MCF 10A (cell line): ENCODE measurements around the gene TTC21A. TPM values are rescaled to one million over a fixed set of nuclear protein-coding genes. Genes with fewer than 3 reads are reported as not detected.

ENCODE experiments used
- BruUV-seq: library from RNA; stranded (reverse); fragments of 400-500 nt; replicated peaks from 2 replicates; lab custom pipeline; 2021; lab: Mats Ljungman, UMichigan
- CTCF ChIA-PET: fragments of 300-600 bp; sonication (Branson Sonifier 250); formaldehyde crosslinking; extraction: SDS; loops from one replicate; lab custom pipeline; 2021; ENCODE audit warnings: antibody characterized with exemption, inconsistent platforms; lab: Yijun Ruan, JAX
- POLR2A ChIA-PET: fragments of 300-600, 350-650 bp; sonication (Branson Sonifier 250); formaldehyde crosslinking; extraction: SDS; loops from one replicate; lab custom pipeline; 2020; ENCODE audit warnings: antibody characterized with exemption, inconsistent platforms; lab: Yijun Ruan, JAX
- DNase-seq: peaks from one replicate; pipeline ENCODE4 v3.0.0-alpha.2; 2018; ENCODE audit not compliant: unreplicated experiment
- H3K27ac Mint-ChIP-seq: one replicate; pipeline ENCODE4 v1.8.0; 2022; ENCODE audit warnings: mild to moderate bottlenecking, low read depth, mixed read lengths; ENCODE audit not compliant: unreplicated experiment
- H3K27me3 Mint-ChIP-seq: one replicate; pipeline ENCODE4 v1.8.0; 2022; ENCODE audit warnings: mixed read lengths; ENCODE audit not compliant: insufficient read depth, unreplicated experiment
- H3K36me3 Mint-ChIP-seq: one replicate; pipeline ENCODE4 v1.8.0; 2022; ENCODE audit warnings: mild to moderate bottlenecking, moderate library complexity, mixed read lengths; ENCODE audit not compliant: insufficient read depth, unreplicated experiment
- H3K4me1 Mint-ChIP-seq: one replicate; pipeline ENCODE4 v1.8.0; 2022; ENCODE audit warnings: mixed read lengths; ENCODE audit not compliant: insufficient read depth, unreplicated experiment
- H3K4me3 Mint-ChIP-seq: one replicate; pipeline ENCODE4 v1.8.0; 2022; ENCODE audit warnings: mild to moderate bottlenecking, moderate library complexity, mixed read lengths; ENCODE audit not compliant: unreplicated experiment
- H3K9me3 Mint-ChIP-seq: one replicate; pipeline ENCODE4 v1.8.0; 2022; ENCODE audit warnings: mixed read lengths; ENCODE audit not compliant: unreplicated experiment
- intact Hi-C: fragments of 100-400 bp; cut with micrococcal nuclease; formaldehyde crosslinking; loops from 2 replicates; pipeline ENCODE4 v1.14.1; 2022
- total RNA-seq: library from RNA; stranded (reverse); gene quantifications from 2 replicates; pipeline ENCODE4 v1.2.3, GENCODE V29; 2022
- TF ChIP-seq, protein P1 (sequence below): fragments of 200-600 bp; IDR thresholded peaks from one replicate; pipeline ENCODE4 v1.8.0; 2022; ENCODE audit warnings: antibody characterized with exemption, mild to moderate bottlenecking; ENCODE audit not compliant: unreplicated experiment

TTC21A gene
- total RNA-seq, 1 experiment from 2014 or later = 2.1 TPM

DNA sequence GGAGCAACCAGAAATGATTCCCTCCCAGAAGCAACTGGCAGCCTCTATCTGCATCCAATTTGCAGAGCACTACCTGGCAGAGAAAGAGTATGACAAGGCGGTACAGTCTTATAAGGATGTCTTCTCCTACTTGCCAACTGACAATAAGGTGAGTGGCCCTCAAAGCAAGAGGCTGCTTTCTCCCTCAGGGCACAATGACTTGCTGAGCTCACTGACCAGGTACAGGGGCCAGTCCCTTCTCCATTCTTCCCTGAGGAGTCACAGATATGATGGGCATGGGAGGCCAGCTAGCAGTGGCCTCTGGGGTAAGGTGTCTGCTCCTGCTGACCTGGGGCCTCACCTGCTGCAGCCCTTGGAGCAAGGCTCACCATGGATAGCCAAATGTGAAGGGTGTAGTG is 25.6 kb downstream of the TTC21A start:
- Mint-ChIP-seq H3K36me3 (no peaks in the 10 kb centered on the region), H3K4me1 (no peaks in the 10 kb centered on the region), H3K27ac (no peak overlapping the region), H3K4me3 (no peak overlapping the region), H3K9me3 (no peaks in the 10 kb centered on the region), H3K27me3 (no peaks in the 10 kb centered on the region)
- DNase-seq = no peak
- TF ChIP-seq, protein P1, sequence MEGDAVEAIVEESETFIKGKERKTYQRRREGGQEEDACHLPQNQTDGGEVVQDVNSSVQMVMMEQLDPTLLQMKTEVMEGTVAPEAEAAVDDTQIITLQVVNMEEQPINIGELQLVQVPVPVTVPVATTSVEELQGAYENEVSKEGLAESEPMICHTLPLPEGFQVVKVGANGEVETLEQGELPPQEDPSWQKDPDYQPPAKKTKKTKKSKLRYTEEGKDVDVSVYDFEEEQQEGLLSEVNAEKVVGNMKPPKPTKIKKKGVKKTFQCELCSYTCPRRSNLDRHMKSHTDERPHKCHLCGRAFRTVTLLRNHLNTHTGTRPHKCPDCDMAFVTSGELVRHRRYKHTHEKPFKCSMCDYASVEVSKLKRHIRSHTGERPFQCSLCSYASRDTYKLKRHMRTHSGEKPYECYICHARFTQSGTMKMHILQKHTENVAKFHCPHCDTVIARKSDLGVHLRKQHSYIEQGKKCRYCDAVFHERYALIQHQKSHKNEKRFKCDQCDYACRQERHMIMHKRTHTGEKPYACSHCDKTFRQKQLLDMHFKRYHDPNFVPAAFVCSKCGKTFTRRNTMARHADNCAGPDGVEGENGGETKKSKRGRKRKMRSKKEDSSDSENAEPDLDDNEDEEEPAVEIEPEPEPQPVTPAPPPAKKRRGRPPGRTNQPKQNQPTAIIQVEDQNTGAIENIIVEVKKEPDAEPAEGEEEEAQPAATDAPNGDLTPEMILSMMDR = no peak
- ChIA-PET CTCF (interaction anchor here (0.6 to 1.3 kb wide), 4 partner anchors 57 to 171 kb away, joined by 3 to 6 read pairs (median 4); no protein-coding TSS in a partner anchor), POLR2A (interaction anchor here (1.4 kb wide), 1 partner anchor 9 kb away, joined by 3 read pairs; no protein-coding TSS in a partner anchor)
- intact Hi-C loops = no loop called here
- BruUV-seq = no TSS peak

DNA sequence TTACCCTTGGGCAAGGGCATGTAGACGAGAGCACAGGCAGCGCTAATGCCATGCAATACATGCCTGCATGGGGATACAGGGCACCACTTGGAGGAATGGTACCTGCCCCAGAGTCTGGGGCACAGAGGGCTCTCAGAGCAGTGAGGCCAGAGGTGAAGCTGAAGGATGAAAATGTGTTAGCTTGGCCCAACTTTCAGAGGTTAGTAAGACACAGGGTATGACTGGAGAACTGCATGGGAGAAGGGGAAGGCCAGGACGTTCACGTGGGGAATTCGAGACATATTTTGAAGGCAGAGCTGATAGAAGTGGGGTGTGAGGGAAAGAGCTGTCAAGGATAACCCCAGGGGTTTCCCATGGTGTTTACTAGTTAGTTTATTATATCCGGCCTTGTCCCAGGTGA is 26.3 kb downstream of the TTC21A start:
- Mint-ChIP-seq H3K27me3 (no peaks in the 10 kb centered on the region), H3K4me1 (no peaks in the 10 kb centered on the region), H3K27ac (no peak overlapping the region), H3K4me3 (no peak overlapping the region), H3K36me3 (no peaks in the 10 kb centered on the region), H3K9me3 (no peaks in the 10 kb centered on the region)
- BruUV-seq = no TSS peak
- TF ChIP-seq, protein P1 = no peak
- ChIA-PET CTCF (interaction anchor here (0.6 to 1.5 kb wide), 5 partner anchors 9 to 158 kb away, joined by 3 to 6 read pairs (median 5); no protein-coding TSS in a partner anchor), POLR2A (interaction anchor here (0.7 to 1.4 kb wide), 2 partner anchors 8 to 16 kb away, joined by 3 read pairs; no protein-coding TSS in a partner anchor)
- intact Hi-C loops = no loop called here
- no peak for DNase-seq

DNA sequence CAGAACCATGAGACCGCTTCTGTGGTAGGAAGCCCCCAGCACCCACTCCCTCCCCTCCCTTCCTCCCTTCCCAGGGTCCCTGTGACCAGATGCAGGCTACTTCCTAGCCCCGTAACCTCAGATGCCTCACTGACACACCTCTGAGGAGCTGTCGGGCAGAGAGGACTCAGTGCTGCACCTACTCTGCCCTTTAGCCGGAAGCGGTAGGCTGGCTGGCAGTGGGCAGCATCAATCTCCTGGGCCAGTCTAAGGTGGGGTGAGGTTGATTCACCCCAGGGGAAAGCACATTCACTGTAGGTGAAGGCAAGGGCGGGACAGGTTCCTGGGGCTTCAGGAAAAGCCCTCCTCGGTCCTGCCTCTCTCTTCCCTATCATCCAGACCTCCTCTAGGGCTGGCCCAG is 26.8 kb downstream of the TTC21A start:
- no peak overlapping the region for H3K27ac Mint-ChIP-seq
- H3K4me3 Mint-ChIP-seq = no peak overlapping the region
- H3K9me3 Mint-ChIP-seq = no peaks in the 10 kb centered on the region
- no TSS peak for BruUV-seq
- no peaks in the 10 kb centered on the region for H3K4me1 Mint-ChIP-seq
- CTCF ChIA-PET = interaction anchor here (0.6 to 1.5 kb wide), 5 partner anchors 9 to 156 kb away, joined by 3 to 6 read pairs (median 3); no protein-coding TSS in a partner anchor
- TF ChIP-seq, protein P1 = no peak
- intact Hi-C loops = no loop called here
- DNase-seq = no peak
- POLR2A ChIA-PET = interaction anchor here (0.7 kb wide), 1 partner anchor 16 kb away, joined by 3 read pairs; no protein-coding TSS in a partner anchor
- no peaks in the 10 kb centered on the region for H3K36me3 Mint-ChIP-seq
- H3K27me3 Mint-ChIP-seq = no peaks in the 10 kb centered on the region

DNA sequence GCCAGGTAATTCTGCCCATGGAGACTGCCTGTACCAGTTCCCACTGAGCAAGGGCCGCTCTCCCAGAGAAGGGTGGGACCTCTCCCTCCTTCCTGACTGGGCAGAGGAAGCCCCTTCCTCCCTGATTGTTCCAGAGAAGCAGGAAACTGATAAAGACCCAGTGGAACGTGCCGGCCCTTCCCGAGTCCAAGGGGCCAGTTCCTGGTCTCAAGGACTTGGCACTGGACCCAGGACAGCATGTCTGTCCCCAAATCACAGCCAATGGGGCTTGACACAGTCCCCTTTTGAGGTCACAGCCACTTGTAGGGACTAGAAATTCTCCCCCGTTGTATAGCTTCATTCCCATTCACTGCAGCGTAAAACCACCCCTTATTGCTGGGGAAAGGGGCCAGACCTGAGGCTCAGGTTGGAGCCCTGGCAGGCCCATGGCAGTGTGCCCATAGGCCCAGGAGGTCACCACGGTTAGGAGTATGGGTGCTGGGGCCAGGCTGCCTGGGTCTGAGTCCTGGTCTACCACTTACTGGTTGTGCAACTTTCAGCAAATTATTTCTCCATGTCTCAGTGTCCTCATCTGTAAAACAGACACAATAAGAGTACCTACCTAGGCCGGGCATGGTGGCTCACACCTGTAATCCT is 27.8 kb downstream of the TTC21A start:
- CTCF ChIA-PET = interaction anchor here (1.5 kb wide), 2 partner anchors 8 kb away, joined by 3 to 7 read pairs; no protein-coding TSS in a partner anchor
- BruUV-seq = no TSS peak
- POLR2A ChIA-PET = interaction anchor here (0.6 kb wide), 1 partner anchor 706 kb away, joined by 3 read pairs; no protein-coding TSS in a partner anchor
- intact Hi-C loops = no loop called here
- DNase-seq = no peak
- Mint-ChIP-seq H3K36me3 (no peaks in the 10 kb centered on the region), H3K27me3 (no peaks in the 10 kb centered on the region), H3K27ac (no peak overlapping the region), H3K9me3 (no peaks in the 10 kb centered on the region), H3K4me1 (no peaks in the 10 kb centered on the region), H3K4me3 (no peak overlapping the region)
- TF ChIP-seq, protein P1 = no peak
